Right lobe of liver (tissue), 4 donors: ENCODE measurements around the gene GRB2.

Experiments
- POLR2A ChIP-seq: fragments of 450-650 bp; IDR thresholded peaks from one replicate; pipeline ENCODE4 v1.6.1; 2017; ENCODE audit warnings: antibody characterized with exemption, mild to moderate bottlenecking
- TF ChIP-seq, protein P1 (sequence below), 4 donors: fragments of 200-600 bp in 3 of 4; fragments of 450-650 bp in 1 of 4; IDR thresholded peaks; one replicate each; pipeline versions ENCODE4 v1.5.1 to v1.8.0; 2016 to 2022; ENCODE audit warnings: antibody characterized with exemption in 4 of 4, mild to moderate bottlenecking in 2 of 4
- donor health status: DM: no; HTN: no; CAD: no.
- donor health status: DM: no; HTN: no; CAD: no.
- donor health status: DM: no; HTN: yes; CAD: no.

- TF ChIP-seq, protein P1, sequence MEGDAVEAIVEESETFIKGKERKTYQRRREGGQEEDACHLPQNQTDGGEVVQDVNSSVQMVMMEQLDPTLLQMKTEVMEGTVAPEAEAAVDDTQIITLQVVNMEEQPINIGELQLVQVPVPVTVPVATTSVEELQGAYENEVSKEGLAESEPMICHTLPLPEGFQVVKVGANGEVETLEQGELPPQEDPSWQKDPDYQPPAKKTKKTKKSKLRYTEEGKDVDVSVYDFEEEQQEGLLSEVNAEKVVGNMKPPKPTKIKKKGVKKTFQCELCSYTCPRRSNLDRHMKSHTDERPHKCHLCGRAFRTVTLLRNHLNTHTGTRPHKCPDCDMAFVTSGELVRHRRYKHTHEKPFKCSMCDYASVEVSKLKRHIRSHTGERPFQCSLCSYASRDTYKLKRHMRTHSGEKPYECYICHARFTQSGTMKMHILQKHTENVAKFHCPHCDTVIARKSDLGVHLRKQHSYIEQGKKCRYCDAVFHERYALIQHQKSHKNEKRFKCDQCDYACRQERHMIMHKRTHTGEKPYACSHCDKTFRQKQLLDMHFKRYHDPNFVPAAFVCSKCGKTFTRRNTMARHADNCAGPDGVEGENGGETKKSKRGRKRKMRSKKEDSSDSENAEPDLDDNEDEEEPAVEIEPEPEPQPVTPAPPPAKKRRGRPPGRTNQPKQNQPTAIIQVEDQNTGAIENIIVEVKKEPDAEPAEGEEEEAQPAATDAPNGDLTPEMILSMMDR (IDR thresholded peaks at IDR 0.05): no peak
- TF ChIP-seq POLR2A: no peak
These were observed 27.8 kb upstream of the GRB2 start for GRCh38 chr17:75433218-75433783.
